Panc1 (cell line): ENCODE data around the gene MRGPRX4.

Experiments
- POLR2AphosphoS5 ChIP-seq: IDR thresholded peaks from 2 replicates; pipeline ENCODE4 v1.6.1; 2012; ENCODE audit warnings: mild to moderate bottlenecking, low read depth, low read length, moderate library complexity
- SIN3A ChIP-seq: IDR thresholded peaks from 2 replicates; pipeline ENCODE4 v1.6.1; 2012; ENCODE audit warnings: low read depth, mild to moderate bottlenecking, low read length, moderate library complexity, borderline replicate concordance; ENCODE audit not compliant: insufficient read depth
- TF ChIP-seq, protein P1 (sequence below): fragments of 450-650 bp; IDR thresholded peaks from 2 replicates; pipeline ENCODE4 v1.5.1; 2017; ENCODE audit warnings: mild to moderate bottlenecking
- TF ChIP-seq, protein P2 (sequence below), 2 experiments: IDR thresholded peaks; 2 replicates each; pipeline ENCODE4 v1.6.1; 2011 to 2012; ENCODE audit warnings: low read depth in 2 of 2, control low read depth in 1 of 2, low read length in 1 of 2, mild to moderate bottlenecking in 1 of 2, moderate library complexity in 1 of 2; ENCODE audit not compliant: insufficient read depth in 1 of 2

DNA sequence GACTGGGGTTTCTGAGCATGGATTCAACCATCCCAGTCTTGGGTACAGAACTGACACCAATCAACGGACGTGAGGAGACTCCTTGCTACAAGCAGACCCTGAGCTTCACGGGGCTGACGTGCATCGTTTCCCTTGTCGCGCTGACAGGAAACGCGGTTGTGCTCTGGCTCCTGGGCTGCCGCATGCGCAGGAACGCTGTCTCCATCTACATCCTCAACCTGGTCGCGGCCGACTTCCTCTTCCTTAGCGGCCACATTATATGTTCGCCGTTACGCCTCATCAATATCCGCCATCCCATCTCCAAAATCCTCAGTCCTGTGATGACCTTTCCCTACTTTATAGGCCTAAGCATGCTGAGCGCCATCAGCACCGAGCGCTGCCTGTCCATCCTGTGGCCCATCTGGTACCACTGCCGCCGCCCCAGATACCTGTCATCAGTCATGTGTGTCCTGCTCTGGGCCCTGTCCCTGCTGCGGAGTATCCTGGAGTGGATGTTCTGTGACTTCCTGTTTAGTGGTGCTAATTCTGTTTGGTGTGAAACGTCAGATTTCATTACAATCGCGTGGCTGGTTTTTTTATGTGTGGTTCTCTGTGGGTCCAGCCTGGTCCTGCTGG is 35.3 kb upstream of the MRGPRX4 start:
- TF ChIP-seq, protein P1, sequence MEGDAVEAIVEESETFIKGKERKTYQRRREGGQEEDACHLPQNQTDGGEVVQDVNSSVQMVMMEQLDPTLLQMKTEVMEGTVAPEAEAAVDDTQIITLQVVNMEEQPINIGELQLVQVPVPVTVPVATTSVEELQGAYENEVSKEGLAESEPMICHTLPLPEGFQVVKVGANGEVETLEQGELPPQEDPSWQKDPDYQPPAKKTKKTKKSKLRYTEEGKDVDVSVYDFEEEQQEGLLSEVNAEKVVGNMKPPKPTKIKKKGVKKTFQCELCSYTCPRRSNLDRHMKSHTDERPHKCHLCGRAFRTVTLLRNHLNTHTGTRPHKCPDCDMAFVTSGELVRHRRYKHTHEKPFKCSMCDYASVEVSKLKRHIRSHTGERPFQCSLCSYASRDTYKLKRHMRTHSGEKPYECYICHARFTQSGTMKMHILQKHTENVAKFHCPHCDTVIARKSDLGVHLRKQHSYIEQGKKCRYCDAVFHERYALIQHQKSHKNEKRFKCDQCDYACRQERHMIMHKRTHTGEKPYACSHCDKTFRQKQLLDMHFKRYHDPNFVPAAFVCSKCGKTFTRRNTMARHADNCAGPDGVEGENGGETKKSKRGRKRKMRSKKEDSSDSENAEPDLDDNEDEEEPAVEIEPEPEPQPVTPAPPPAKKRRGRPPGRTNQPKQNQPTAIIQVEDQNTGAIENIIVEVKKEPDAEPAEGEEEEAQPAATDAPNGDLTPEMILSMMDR = no peak
- TF ChIP-seq POLR2AphosphoS5 (no peak), SIN3A (no peak)
- TF ChIP-seq, protein P2, sequence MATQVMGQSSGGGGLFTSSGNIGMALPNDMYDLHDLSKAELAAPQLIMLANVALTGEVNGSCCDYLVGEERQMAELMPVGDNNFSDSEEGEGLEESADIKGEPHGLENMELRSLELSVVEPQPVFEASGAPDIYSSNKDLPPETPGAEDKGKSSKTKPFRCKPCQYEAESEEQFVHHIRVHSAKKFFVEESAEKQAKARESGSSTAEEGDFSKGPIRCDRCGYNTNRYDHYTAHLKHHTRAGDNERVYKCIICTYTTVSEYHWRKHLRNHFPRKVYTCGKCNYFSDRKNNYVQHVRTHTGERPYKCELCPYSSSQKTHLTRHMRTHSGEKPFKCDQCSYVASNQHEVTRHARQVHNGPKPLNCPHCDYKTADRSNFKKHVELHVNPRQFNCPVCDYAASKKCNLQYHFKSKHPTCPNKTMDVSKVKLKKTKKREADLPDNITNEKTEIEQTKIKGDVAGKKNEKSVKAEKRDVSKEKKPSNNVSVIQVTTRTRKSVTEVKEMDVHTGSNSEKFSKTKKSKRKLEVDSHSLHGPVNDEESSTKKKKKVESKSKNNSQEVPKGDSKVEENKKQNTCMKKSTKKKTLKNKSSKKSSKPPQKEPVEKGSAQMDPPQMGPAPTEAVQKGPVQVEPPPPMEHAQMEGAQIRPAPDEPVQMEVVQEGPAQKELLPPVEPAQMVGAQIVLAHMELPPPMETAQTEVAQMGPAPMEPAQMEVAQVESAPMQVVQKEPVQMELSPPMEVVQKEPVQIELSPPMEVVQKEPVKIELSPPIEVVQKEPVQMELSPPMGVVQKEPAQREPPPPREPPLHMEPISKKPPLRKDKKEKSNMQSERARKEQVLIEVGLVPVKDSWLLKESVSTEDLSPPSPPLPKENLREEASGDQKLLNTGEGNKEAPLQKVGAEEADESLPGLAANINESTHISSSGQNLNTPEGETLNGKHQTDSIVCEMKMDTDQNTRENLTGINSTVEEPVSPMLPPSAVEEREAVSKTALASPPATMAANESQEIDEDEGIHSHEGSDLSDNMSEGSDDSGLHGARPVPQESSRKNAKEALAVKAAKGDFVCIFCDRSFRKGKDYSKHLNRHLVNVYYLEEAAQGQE (IDR thresholded peaks at IDR 0.05; ENCODE audit: insufficient read depth in 1 of 2, low read depth in 2 of 2, low read length in 1 of 2) = no peak
